K562 (cell line): Measurements from ENCODE around the gene IMPA2. TPM values are rescaled to one million over a fixed set of nuclear protein-coding genes. Genes with fewer than 3 reads are reported as not detected.

ENCODE experiments used
- ATAC-seq: fragments of 200-7000 bp; cut with Tn5 transposase; 3 replicates; pipeline ENCODE4 v1.9.1; 2020; ENCODE audit warnings: moderate library complexity
- BruUV-seq: library from RNA; stranded (reverse); fragments of 400-500 nt; replicated peaks from 2 replicates; lab custom pipeline; 2021; lab: Mats Ljungman, UMichigan
- CTCF ChIA-PET: fragments of 300-600 bp; formaldehyde crosslinking; extraction: SDS; loops from one replicate; lab custom pipeline; 2021; ENCODE audit warnings: low intra/inter-chr PET ratio; lab: Yijun Ruan, JAX
- POLR2A ChIA-PET: fragments of 300-600, 350-650 bp; sonication (Branson Sonifier 250); formaldehyde crosslinking; extraction: SDS; loops from one replicate; lab custom pipeline; 2021; ENCODE audit warnings: antibody characterized with exemption, inconsistent platforms; lab: Yijun Ruan, JAX
- DNase-seq, 4 experiments: peaks; one replicate each; pipeline versions ENCODE4 v3.0.0 to v3.0.0-alpha.2; 2011 to 2018; ENCODE audit warnings: low spot score in 3 of 4, mixed read lengths in 3 of 4; ENCODE audit errors: extremely low read depth in 1 of 4
- FAIRE-seq: peaks from 2 replicates; lab custom pipeline; 2011; peaks lifted over from hg19 to GRCh38; lab: Jason Lieb, UNC
- H2AFZ ChIP-seq: 2 replicates; pipeline ENCODE4 v1.6.0; 2011; ENCODE audit warnings: low read depth, low read length, control low read depth, inconsistent platforms
- H3K27ac ChIP-seq: fragments of 200-600 bp; 3 replicates; pipeline ENCODE4 v1.8.0; 2011; ENCODE audit warnings: low read depth, mild to moderate bottlenecking, control low read depth, inconsistent platforms, low read length, moderate library complexity, mixed read lengths; ENCODE audit errors: extremely low read depth
- H3K27me3 ChIP-seq, 2 experiments: fragments of 300-600 bp in 1 of 2; 2 replicates in 1 of 2; 3 replicates in 1 of 2; pipeline versions ENCODE4 v1.6.0 to v1.8.0; 2011; ENCODE audit warnings: inconsistent platforms in 2 of 2, low read length in 2 of 2, mild to moderate bottlenecking in 1 of 2, mixed read lengths in 1 of 2, moderate library complexity in 1 of 2; ENCODE audit not compliant: control insufficient read depth in 2 of 2, insufficient read depth in 2 of 2
- H3K36me3 ChIP-seq: fragments of 300-600 bp; 3 replicates; pipeline ENCODE4 v1.8.0; 2011; ENCODE audit warnings: mild to moderate bottlenecking, low read length, inconsistent platforms; ENCODE audit not compliant: control insufficient read depth, insufficient read depth
- H3K4me1 ChIP-seq, 2 experiments: fragments of 200-600 bp in 1 of 2; replicated peaks in 1 of 2; 2 replicates in 1 of 2; 3 replicates in 1 of 2; pipeline versions ENCODE4 v1.5.1 to v1.8.0; 2011; ENCODE audit warnings: inconsistent platforms in 2 of 2, low read length in 2 of 2, mild to moderate bottlenecking in 1 of 2, mixed read lengths in 1 of 2, moderate library complexity in 1 of 2; ENCODE audit not compliant: control insufficient read depth in 2 of 2, insufficient read depth in 2 of 2
- H3K4me2 ChIP-seq: 2 replicates; pipeline ENCODE4 v1.6.1; 2011; ENCODE audit warnings: low read length, control low read depth, inconsistent platforms, mixed read lengths; ENCODE audit not compliant: insufficient read depth
- H3K4me3 ChIP-seq: fragments of 200-600 bp; sonication (generic), shearing (Covaris generic); 2 replicates; pipeline ENCODE4 v1.5.1; 2016; ENCODE audit warnings: control low read depth, inconsistent platforms
- H3K79me2 ChIP-seq: fragments of 200-600 bp; 3 replicates; pipeline ENCODE4 v1.8.0; 2011; ENCODE audit warnings: low read length, inconsistent platforms; ENCODE audit not compliant: control insufficient read depth, insufficient read depth
- H3K9ac ChIP-seq, 2 experiments: 2 replicates each; pipeline versions ENCODE4 v1.6.0 to v1.6.1; 2011; ENCODE audit warnings: low read depth in 2 of 2, low read length in 2 of 2, control low read depth in 1 of 2, inconsistent platforms in 1 of 2, mild to moderate bottlenecking in 1 of 2, mixed read lengths in 1 of 2; ENCODE audit not compliant: insufficient read depth in 1 of 2
- H3K9me1 ChIP-seq: one replicate; pipeline ENCODE4 v1.6.0; 2011; ENCODE audit warnings: inconsistent platforms, mild to moderate bottlenecking, low read length, moderate library complexity; ENCODE audit not compliant: control insufficient read depth, insufficient read depth
- H3K9me3 ChIP-seq: replicated peaks from 2 replicates; pipeline ENCODE4 v1.5.1; 2011; ENCODE audit warnings: low read depth, low read length, inconsistent platforms; ENCODE audit not compliant: control insufficient read depth, insufficient read depth
- H4K20me1 ChIP-seq: replicated peaks from 2 replicates; pipeline ENCODE4 v1.6.1; 2011; ENCODE audit warnings: low read length, inconsistent platforms, mixed read lengths; ENCODE audit not compliant: control insufficient read depth, insufficient read depth
- HMG20B ChIP-seq: fragments of 250-450 bp; sonication (Bioruptor Pico); IDR thresholded peaks from 2 replicates; pipeline ENCODE4 v1.5.0; 2021; ENCODE audit warnings: mild to moderate bottlenecking
- USF1 ChIP-seq: sonication (generic); formaldehyde crosslinking; IDR thresholded peaks from 2 replicates; pipeline ENCODE4 v1.9.0; 2022; ENCODE audit warnings: mild to moderate bottlenecking, missing genetic modification reagents
- WGBS: fragments of 100-300 bp; shearing (Covaris generic); methylation state at CpG from one replicate; pipeline ENCODE4 v1.1.6; 2016; ENCODE audit warnings: low coverage, mixed read lengths; ENCODE audit not compliant: insufficient coverage; ENCODE audit errors: missing lambda C conversion rate; 5-methylcytosine and 5-hydroxymethylcytosine counted together
- in situ Hi-C: fragments of 300-500 bp; cut with MboI; formaldehyde crosslinking; loops from 4 replicates; pipeline ENCODE4 v1.15.0; 2018; ENCODE audit warnings: inconsistent platforms, mixed read lengths
- intact Hi-C: fragments of 100-400 bp; cut with micrococcal nuclease; formaldehyde crosslinking; loops from 2 replicates; pipeline ENCODE4 v1.14.2; 2022
- polyA plus RNA-seq, 8 experiments: library from polyadenylated mRNA; depleted of rRNA in 4 of 8; stranded (reverse) in 5 of 8; unstranded in 3 of 8; fragments of >200 nt; fragmentation: Nextera tagmentation in 2 of 8; fragmentation: Illumina TruSeq in 1 of 8; extraction: Ambion mirVana in 2 of 8; extraction: Trizol in 1 of 8; gene quantifications; 2 replicates each; pipeline versions ENCODE4 v1.2.1 to v1.2.3, GENCODE V29; 2011 to 2014; ENCODE audit warnings: inconsistent platforms in 1 of 8, missing spikeins in 1 of 8
- total RNA-seq, 7 experiments: library from RNA; depleted of rRNA in 6 of 7; stranded (reverse); fragments of >200 nt in 6 of 7; fragmentation: Illumina TruSeq in 2 of 7; extraction: Trizol in 2 of 7; gene quantifications; 2 replicates each; pipeline versions ENCODE4 v1.2.1 to v1.2.3, GENCODE V29; 2011 to 2021; ENCODE audit warnings: low replicate concordance in 1 of 7
- TF ChIP-seq, protein P1 (sequence below): sonication (generic); formaldehyde crosslinking; IDR thresholded peaks from 2 replicates; pipeline ENCODE4 v1.5.0; 2020; ENCODE audit warnings: missing genetic modification reagents

Gene IMPA2
- total and polyA plus RNA-seq, 9 of the 15 experiments (the other 6 are each of a cell fraction or from before 2014, with no cell fraction given): 0.62 to 11.3 (median 5.7) TPM

DNA sequence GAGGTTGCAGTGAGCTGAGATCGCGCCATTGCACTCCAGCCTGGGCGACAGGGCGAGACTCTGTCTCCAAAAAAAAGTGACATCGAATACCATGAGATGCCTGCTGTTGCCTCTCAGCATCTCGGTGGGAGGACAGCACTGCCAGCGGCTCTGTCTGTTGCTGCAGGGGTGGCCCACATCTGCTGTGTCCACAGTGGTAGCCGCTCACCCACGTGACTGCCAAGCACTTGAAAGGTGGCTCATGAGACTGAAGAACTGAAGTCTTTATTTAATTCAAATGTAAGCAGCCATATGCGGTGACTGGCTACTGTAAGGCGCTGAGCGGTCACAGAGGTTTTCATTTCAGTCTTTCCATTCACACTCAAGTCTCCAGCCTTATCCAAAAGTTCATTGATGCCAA lies 25.8 kb downstream of the IMPA2 start:
- POLR2A ChIA-PET: no interaction called here
- H3K9me3 ChIP-seq: no peaks in the 10 kb centered on the region
- CTCF ChIA-PET: no interaction called here
- H3K27me3 ChIP-seq: peaks cover 0 to 6% of the 10 kb centered on the region in 2 experiments; a peak in 1 of 5 replicates
- intact Hi-C loops: no loop called here
- in situ Hi-C loops: no loop called here
- FAIRE-seq (no peak), DNase-seq (no peak), ATAC-seq (no peak)
- H3K36me3 ChIP-seq: no peaks in the 10 kb centered on the region
- no peaks in the 10 kb centered on the region for H3K9me1 ChIP-seq
- no peak overlapping the region for H3K27ac ChIP-seq
- TF ChIP-seq HMG20B (CRISPR knock-in tag) (no peak), USF1 (0 out of 2 replicates have a peak, but pooled peaks have one; percentile 11)
- TF ChIP-seq, protein P1, sequence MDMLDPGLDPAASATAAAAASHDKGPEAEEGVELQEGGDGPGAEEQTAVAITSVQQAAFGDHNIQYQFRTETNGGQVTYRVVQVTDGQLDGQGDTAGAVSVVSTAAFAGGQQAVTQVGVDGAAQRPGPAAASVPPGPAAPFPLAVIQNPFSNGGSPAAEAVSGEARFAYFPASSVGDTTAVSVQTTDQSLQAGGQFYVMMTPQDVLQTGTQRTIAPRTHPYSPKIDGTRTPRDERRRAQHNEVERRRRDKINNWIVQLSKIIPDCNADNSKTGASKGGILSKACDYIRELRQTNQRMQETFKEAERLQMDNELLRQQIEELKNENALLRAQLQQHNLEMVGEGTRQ (CRISPR knock-in tag): 0 out of 2 replicates have a peak, but pooled peaks have one; percentile 11
- no TSS peak for BruUV-seq
- H3K4me3 ChIP-seq: no peak overlapping the region
- 56% methylated on average over 12 of the region's 12 CpGs for WGBS
- H3K79me2 ChIP-seq: no peaks in the 10 kb centered on the region
- H4K20me1 ChIP-seq: no peaks in the 10 kb centered on the region
- H3K4me1 ChIP-seq: no peaks in the 10 kb centered on the region; a peak in 1 of 5 replicates
- H3K9ac ChIP-seq: no peak overlapping the region; a peak in 1 of 4 replicates
- H2AFZ ChIP-seq: no peak overlapping the region
- no peak overlapping the region for H3K4me2 ChIP-seq
